GM19455 (cell line): ENCODE results near the gene RAB28.

Source experiments
- ATAC-seq: cut with Tn5 transposase; IDR thresholded peaks from one replicate; pipeline ENCODE4 v1.9.1; 2021; ENCODE audit not compliant: unreplicated experiment

Gene RAB28

GRCh38 chr4:13323921-13324320 lies 160.2 kb downstream of the RAB28 start:
- no peak for ATAC-seq

- ATAC-seq: no peak
Measured at GRCh38 chr4:13322681-13323101, 161.4 kb downstream of the RAB28 start.
